HG03558 (cell line): ENCODE data around the gene GPR62.
"Not testable (repeated sequence)": the region's sequence is repeated elsewhere in the genome, so short reads cannot be mapped to it uniquely, and the experiment has no call there.

Experiments
- ATAC-seq: cut with Tn5 transposase; IDR thresholded peaks from one replicate; pipeline ENCODE4 v1.9.1; 2021; ENCODE audit warnings: moderate number of reproducible peaks; ENCODE audit not compliant: unreplicated experiment; ENCODE audit errors: extremely low read depth

Gene GPR62

GRCh38 chr3:51955175-51955892 lies at the start of gene GPR62:
Gene GPR62 (plus strand): TSS chr3:51955381. CDS start chr3:51955653, 272 bp downstream.
- no peak for ATAC-seq

GRCh38 chr3:51908026-51908425 lies 47.2 kb upstream of the GPR62 start:
- no peak for ATAC-seq

GRCh38 chr3:51916418-51916817 lies 38.8 kb upstream of the GPR62 start:
- ATAC-seq, result no peak

- no peak for ATAC-seq
Measured at GRCh38 chr3:51921081-51921578, 34.1 kb upstream of the GPR62 start.

- no peak for ATAC-seq
Measured at GRCh38 chr3:51927061-51927977, 27.9 kb upstream of the GPR62 start.

- no peak for ATAC-seq
Measured at GRCh38 chr3:51928438-51928837, 26.7 kb upstream of the GPR62 start.

- ATAC-seq, result not testable (repeated sequence)
Measured at GRCh38 chr3:51928981-51929380, 26.2 kb upstream of the GPR62 start.

GRCh38 chr3:51929420-51930003 lies 25.7 kb upstream of the GPR62 start:
- ATAC-seq, result no peak

- no peak for ATAC-seq
Measured at GRCh38 chr3:51930439-51930838, 24.7 kb upstream of the GPR62 start.

- ATAC-seq, result no peak
Measured at GRCh38 chr3:51931756-51932155, 23.4 kb upstream of the GPR62 start.

GRCh38 chr3:51932471-51933370 lies 22.5 kb upstream of the GPR62 start:
- no peak for ATAC-seq

GRCh38 chr3:51933471-51934138 lies 21.6 kb upstream of the GPR62 start:
- ATAC-seq, result no peak

GRCh38 chr3:51934139-51934850 lies 20.9 kb upstream of the GPR62 start:
- ATAC-seq, result no peak

- ATAC-seq, result no peak
Measured at GRCh38 chr3:51934991-51935885, 19.9 kb upstream of the GPR62 start.

- no peak for ATAC-seq
Measured at GRCh38 chr3:51935886-51936755, 19.1 kb upstream of the GPR62 start.

GRCh38 chr3:51937014-51937413 lies 18.2 kb upstream of the GPR62 start:
- no peak for ATAC-seq
